ENCODE measurements around the gene UCHL1.
"Not testable (repeated sequence)": the region's sequence is repeated elsewhere in the genome, so short reads cannot be mapped to it uniquely, and the experiment has no call there.

The UCHL1 gene

GRCh38 chr4:41290479-41290878, 33.8 kb downstream of the UCHL1 start:
- no peak for DNase-seq (ENCODE audit: low read depth in 2 of 2)

- DNase-seq (ENCODE audit: low read depth in 2 of 2), result no peak
Measured at GRCh38 chr4:41294445-41295062, 37.8 kb downstream of the UCHL1 start.

GRCh38 chr4:41296995-41297394, 40.3 kb downstream of the UCHL1 start:
- no peak for DNase-seq (ENCODE audit: low read depth in 2 of 2)

GRCh38 chr4:41297832-41298231, 41.1 kb downstream of the UCHL1 start:
- no peak for DNase-seq (ENCODE audit: low read depth in 2 of 2)

DNA sequence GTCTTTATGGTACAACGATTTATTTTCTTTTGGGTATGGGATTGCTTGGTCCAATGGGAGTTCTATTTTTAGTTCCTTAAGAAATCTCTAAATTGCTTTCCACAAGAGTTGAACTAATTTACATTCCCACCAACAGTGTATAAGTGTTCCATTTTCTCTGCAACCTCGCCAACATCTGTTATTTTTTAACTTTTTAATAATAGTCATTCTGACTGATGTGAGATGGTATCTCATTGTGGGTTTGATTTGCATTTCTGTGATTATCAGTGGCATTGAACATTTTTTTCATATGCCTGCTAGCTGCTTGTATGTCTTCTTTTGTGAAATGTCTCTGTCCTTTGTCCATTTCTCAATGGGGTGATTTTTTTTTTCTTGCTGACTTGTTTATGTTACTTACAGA, 42.8 kb downstream of the UCHL1 start:
- no peak for DNase-seq (ENCODE audit: low read depth in 2 of 2)

DNA sequence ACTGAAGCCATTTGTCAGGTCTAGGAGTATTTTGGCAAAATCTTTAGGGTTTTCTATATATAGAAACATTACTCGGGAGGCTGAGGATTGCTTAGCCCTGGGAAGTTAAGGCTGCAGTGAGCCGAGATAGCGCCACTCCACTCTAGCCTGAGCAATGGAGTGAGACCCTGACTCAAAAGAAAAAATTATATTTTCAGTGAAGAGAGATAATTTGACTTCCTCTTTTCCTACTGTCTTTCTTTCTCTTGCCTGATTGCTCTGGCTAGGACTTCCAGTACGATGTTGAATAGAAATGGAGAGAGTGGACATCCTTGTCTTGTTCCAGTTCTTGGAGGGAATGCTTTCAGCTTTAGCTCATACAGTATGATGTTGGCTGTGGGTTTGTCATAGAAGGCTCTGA, 44.4 kb downstream of the UCHL1 start:
- no peak for DNase-seq (ENCODE audit: low read depth in 2 of 2)

- DNase-seq (ENCODE audit: low read depth in 2 of 2), result no peak
Measured at GRCh38 chr4:41303372-41304118, 46.8 kb downstream of the UCHL1 start.

GRCh38 chr4:41304221-41304620, 47.5 kb downstream of the UCHL1 start:
- no peak for DNase-seq (ENCODE audit: low read depth in 2 of 2)

- DNase-seq (ENCODE audit: low read depth in 2 of 2), result no peak
Measured at GRCh38 chr4:41305476-41305875, 48.7 kb downstream of the UCHL1 start.

GRCh38 chr4:41307638-41308037, 50.9 kb downstream of the UCHL1 start:
- DNase-seq (ENCODE audit: low read depth in 2 of 2), result no peak

GRCh38 chr4:41308398-41308797, 51.7 kb downstream of the UCHL1 start:
- no peak for DNase-seq (ENCODE audit: low read depth in 2 of 2)

- not testable (repeated sequence) for DNase-seq (ENCODE audit: low read depth in 2 of 2)
Measured at GRCh38 chr4:41315426-41315825, 58.7 kb downstream of the UCHL1 start.

GRCh38 chr4:41315862-41316261, 59.1 kb downstream of the UCHL1 start:
- no peak for DNase-seq (ENCODE audit: low read depth in 2 of 2)
